GM19043 (cell line): Measurements from ENCODE around the gene TOP1.
"Not testable (repeated sequence)": the region's sequence is repeated elsewhere in the genome, so short reads cannot be mapped to it uniquely, and the experiment has no call there.

ENCODE experiments used
- ATAC-seq: cut with Tn5 transposase; IDR thresholded peaks from one replicate; pipeline ENCODE4 v1.9.1; 2021; ENCODE audit warnings: low read depth; ENCODE audit not compliant: unreplicated experiment

Gene TOP1

GRCh38 chr20:41086402-41087324 is 58.0 kb downstream of the TOP1 start:
- ATAC-seq: no peak

DNA sequence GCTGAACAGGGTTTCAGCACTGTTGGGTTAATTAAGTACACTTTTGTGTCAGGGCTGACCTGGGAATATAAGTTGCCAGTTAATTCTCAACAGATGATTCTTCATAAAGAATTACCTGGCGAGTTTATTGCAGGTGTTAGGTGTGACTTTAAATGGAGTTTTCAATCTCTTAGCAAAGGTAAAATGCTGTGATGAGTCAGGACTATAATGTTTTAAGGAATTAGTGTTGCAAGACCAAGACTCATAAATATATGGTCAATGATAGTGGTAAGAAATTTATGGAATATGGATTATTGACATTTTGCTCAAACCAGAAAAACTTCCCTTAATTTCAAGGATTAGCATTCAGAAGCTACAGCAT is 58.7 kb downstream of the TOP1 start:
- ATAC-seq: no peak

GRCh38 chr20:41087777-41088176 is 59.2 kb downstream of the TOP1 start:
- no peak for ATAC-seq

GRCh38 chr20:41089555-41089954 is 60.9 kb downstream of the TOP1 start:
- ATAC-seq: no peak

- no peak for ATAC-seq
These were observed 63.3 kb downstream of the TOP1 start for GRCh38 chr20:41091927-41092326.

DNA sequence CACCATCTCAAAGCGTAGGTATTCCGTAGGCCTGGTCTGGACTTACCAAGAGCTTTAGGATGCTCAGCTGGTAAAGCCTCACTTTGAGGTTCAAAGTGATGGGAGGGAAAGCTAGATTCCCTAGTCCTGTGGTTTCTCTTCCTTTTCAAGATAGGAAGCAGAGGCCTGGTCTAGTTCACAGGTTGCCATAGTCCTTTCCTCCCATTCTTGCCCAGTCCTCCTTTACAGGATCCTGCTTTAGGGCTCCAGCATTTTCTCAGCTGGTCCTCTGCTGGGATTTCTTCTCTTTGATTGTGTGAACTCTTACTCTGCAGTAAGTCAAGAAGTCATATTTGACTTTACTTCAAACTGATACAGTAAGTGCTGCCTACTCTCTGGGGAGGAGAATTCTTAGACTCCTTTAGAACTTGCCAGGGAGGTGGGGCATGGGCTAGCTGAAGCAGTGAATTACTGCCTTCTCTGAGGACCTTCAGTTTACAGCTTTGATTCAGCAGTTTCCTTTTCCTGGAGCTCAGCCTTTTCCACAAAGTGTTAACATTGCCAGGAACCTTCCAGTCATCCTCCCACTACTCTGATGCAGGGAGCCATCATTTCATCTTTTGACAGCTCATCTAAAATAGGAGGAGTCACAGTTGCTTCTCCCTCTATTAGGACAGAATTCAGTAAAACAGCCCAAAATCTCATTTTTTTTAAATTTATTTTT is 65.9 kb downstream of the TOP1 start:
- no peak for ATAC-seq

DNA sequence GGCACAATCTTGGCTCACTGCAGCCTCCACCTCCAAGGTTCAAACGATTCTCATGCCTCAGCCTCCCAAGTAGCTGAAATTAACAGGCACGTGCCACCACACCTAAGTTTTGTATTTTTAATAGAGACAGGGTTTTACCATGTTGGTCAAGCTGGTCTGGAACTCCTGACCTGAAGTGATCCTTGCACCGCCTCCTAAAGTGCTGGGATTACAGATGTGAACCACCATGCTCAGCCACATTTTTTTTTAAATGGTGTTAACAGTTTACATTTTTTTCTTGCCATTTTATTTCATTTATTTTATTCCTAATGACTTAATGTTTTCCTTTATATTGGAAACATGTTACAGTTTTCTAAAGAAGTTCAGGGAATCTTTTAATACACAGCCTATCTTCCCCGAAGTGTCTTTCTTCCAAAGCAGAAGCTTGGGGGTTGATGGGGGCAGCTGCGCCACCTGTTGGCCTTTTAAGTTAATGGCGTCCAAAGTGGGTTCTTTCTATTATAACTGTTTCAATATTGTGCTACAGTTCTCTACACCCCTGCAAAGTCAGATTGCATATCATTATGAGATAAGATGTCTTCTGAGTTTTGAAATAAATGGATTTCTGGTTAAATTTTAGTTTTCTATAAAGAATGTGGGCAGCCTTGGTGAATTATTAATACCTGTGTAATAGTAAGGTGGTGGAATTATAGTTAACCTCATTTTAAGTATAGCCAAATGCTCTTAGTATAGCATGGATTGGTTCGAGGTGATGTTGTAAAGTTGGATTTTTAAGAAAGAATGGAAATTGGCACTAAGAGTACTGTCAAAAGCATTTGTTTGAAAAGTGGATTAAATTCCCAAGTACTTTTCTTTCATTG is 66.7 kb downstream of the TOP1 start:
- ATAC-seq: no peak

DNA sequence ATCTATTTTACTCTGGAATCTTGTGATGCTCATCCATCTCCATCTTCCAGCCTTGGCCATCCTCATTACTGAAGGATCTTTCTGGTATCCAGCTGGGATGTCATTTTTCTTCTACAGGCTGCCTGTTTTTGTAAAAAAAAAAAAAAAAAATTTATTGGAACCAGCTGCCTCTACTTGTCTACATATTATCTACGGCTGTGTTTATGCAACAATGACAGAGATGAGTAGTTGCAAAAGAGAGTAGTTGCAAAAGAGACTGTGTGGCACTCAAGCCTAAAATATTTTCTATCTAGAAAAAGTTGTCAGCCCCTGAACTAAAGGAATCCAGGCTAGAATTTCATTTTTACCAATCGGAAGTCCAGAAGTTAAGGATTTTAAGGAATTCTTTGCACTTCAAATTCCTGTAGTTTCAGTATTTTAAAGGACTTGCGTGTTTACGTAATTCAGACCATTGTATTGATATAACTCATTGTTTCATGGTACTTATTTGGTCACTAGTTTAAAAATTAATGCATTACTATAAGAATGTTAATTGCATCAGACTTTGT is 70.2 kb downstream of the TOP1 start:
- no peak for ATAC-seq

DNA sequence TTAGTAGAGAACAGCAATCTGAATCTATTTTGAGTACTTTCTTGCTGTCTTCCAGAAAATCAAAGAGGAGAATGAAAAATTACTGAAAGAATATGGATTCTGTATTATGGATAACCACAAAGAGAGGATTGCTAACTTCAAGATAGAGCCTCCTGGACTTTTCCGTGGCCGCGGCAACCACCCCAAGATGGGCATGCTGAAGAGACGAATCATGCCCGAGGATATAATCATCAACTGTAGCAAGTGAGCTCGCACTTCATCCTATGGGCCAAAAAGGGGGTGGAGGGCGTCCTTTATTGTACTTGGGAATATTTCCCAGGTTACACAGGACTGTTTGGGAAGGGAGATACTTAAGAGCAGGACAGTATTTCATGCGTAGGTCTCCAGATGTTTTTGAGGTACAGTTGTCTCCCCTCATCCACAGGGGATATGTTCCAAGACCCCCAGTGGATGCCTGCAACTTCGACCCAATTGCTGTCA is 71.4 kb downstream of the TOP1 start:
- no peak for ATAC-seq

- ATAC-seq: no peak
These were observed 73.0 kb downstream of the TOP1 start for GRCh38 chr20:41101660-41102059.

GRCh38 chr20:41108531-41108930 is 79.9 kb downstream of the TOP1 start:
- no peak for ATAC-seq

- ATAC-seq: no peak
These were observed 81.4 kb downstream of the TOP1 start for GRCh38 chr20:41110012-41110411.

DNA sequence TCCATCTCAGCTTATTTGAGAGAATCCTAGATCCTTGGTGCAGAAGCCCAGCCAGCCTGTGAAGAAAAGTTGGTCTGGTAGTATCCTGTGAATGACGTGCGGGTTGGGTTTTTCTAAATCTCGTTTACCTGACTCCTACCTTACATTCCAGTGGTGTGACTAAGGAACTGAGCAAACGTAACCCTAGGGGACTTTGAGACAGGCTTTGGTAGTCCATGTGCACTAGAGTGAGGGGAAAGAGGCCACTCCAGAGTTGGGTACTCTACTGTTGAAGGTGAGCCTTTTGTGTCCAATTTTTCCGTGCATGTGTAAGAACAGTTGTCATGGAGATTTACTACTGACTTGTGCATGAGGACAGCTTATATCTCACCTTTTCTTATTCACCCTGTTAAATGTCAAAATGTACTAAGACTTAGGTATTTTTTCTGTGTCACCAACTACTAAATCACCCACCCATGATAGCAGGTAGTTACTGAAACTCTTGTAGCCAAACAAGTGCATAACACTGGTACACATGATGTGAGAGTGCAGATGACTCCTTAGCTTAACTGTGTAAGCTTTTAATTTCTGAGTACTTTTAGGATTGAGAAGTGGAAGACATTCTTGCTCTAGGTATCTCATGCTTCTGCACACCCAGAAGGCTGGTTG is 82.4 kb downstream of the TOP1 start:
- no peak for ATAC-seq

DNA sequence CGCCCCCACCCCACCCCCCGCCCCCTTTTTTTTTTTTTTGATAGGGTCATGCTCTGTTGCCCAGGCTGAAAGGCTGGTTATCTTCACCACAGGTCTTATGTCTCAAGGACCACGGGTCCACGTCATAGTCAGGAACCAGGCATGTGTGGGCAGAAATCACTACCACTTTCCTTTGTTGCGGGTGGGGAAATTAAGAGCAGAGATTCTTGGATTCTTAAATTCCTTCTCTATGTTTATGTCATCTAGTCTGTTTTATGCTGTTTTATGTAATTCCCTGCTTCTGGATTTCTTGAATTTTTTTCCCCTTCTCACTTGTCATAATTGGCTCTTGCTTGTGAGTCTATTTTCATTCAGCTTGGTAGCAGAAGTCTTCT is 82.9 kb downstream of the TOP1 start:
- no peak for ATAC-seq

DNA sequence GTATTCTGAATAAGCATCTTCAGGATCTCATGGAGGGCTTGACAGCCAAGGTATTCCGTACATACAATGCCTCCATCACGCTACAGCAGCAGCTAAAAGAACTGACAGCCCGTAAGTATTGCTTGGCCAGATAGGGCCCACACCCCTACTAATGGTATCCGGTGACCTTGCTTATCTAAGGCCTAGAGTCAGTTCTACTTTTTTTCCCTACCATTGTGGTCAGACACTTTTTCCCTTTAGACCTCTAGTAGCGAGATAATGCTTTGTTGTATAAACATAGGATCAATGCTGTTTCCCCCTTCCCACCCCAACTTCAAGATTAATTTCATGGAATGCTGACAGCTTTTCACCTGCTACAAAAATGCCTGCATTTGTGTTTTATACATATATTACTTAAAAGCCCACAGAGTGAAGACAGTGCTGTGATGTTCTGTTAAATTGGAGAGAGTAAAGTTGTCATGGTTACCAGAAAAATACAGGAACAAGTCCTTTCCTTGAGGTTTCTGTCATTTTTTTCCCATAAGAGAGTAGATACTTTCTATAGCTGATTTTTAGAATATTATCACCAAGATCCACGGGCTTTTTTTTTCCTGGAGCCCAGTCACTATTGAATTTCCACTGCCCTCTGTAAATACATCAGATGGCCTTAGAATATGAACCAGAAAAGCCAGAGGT is 87.8 kb downstream of the TOP1 start:
- ATAC-seq: no peak

DNA sequence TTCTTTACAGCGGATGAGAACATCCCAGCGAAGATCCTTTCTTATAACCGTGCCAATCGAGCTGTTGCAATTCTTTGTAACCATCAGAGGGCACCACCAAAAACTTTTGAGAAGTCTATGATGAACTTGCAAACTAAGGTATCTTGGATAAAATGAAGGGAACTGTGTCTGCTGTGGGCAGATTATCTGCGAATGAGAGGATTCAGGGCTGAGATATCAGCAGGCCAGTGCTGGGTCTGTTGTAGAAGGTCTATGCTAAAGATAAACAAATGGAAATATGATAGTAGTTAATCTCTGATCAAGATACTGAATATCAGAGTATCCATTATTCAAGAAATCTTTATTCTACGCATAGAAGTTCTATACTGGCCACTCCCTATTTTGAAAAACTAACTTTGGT is 89.5 kb downstream of the TOP1 start:
- not testable (repeated sequence) for ATAC-seq

- no peak for ATAC-seq
These were observed 90.0 kb downstream of the TOP1 start for GRCh38 chr20:41118632-41119031.

DNA sequence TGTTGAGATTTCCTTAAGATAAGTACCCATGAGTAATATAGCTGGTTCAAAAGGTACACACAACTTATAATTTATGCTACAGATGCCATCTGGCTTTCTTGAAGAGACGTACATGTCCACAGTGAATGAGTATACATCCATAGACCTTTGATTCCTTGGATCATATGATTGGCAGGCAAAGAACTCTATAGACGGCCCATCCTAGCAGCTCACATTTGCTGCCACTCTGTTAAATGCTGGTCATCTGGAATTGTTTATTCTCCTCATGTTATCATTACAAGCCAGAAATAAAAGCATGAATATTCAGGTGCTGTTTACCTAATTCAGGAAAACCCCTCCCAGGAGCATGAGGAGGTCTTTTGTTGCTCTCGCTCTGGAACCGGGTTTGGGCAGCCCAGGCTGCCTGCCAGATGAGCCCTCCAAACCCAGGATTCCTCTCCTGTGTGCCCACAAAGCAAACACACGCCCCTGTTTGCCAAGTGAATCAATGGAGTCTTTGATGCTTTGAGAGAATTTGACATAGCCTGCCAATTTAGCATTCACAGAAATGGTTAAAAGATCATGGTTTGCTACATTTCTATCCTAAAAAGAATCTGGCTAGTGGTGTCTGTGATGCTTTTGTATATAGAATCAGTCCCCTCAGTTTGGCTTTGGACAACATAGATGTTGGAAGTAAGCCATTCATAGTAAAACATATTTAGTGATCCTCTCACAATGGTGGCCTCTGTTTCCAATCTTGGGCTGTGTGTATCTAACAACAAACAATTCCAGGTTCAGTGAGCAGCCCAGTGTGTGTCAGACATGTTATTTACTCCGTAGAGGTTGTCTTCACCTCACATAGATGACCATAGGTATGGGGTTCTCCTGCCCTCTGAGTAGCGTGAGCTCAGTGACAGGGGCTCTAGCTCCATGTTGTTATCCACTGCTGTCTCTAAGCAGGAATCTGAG is 91.3 kb downstream of the TOP1 start:
- ATAC-seq: no peak

DNA sequence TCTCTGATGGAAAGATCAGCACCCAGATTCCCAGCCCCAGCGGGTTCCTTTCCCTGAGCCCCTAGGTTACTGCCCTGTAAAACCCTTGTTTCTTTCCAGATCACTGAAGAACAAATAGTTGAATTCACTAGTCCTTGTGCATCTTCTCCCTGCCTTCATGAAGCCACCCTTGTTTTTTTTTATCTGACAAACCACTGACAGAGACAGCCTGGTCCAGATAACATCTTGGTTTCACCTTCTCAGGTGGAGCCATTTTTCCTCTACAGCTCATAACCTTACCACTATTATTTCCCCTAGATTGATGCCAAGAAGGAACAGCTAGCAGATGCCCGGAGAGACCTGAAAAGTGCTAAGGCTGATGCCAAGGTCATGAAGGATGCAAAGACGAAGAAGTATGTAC is 92.8 kb downstream of the TOP1 start:
- ATAC-seq: no peak
